Right forelimb (tissue), 1 donor: ENCODE results near the gene SLC12A9.
A peak's percentile ranks its signal among the peaks of the same experiment; 100 is the strongest.
"Not testable (repeated sequence)": the region's sequence is repeated elsewhere in the genome, so short reads cannot be mapped to it uniquely, and the experiment has no call there.

Experiments used
- DNase-seq: peaks from one replicate; pipeline ENCODE4 v3.0.0-alpha.2; 2018

SLC12A9 gene

GRCh38 chr7:100899432-100899831, 46.9 kb downstream of the SLC12A9 start:
- peak; percentile 2 for DNase-seq

- DNase-seq = no peak
Measured at GRCh38 chr7:100900978-100901377, 48.5 kb downstream of the SLC12A9 start.

DNA sequence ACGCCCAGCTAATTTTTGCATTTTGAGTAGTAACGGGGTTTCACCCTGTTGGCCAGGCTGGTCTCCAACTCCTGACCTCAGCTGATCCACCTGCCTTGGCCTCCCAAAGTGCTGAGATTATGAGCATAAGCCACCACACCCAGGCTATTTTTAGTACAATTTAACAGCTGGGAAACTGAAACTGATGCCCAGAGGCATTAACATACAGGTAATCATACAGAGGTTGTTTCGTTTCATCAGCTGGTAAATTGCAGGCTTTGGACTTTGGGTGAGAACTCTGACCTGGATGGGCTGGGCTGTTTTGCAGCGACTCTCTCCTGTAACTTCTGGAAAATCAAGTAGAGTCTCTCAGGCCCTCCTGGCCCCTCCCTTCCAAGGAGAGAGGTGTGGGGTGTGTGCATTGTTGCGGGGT, 49.4 kb downstream of the SLC12A9 start:
- no peak for DNase-seq

GRCh38 chr7:100902638-100903037, 50.1 kb downstream of the SLC12A9 start:
- no peak for DNase-seq

- no peak for DNase-seq
Measured at GRCh38 chr7:100908512-100908911, 56.0 kb downstream of the SLC12A9 start.

- not testable (repeated sequence) for DNase-seq
Measured at GRCh38 chr7:100910443-100910842, 57.9 kb downstream of the SLC12A9 start.

DNA sequence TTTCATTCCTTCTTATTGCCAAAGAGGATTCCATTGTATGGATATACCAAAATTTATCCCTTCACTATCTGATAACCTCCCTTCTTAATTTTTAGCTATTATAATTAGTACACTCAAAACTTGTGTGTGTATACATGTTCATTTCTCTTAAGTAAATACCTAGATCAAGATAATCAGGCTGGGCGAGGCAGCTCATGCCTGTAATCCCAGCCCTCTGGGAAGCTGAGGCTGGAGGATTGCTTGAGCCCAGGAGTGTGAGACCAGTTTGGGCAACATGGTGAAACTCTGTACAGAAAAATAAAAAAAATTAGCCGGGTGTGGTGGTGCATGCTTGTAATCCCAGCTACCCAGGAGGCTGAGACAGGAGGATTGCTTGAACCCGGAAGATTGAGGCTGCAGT, 59.0 kb downstream of the SLC12A9 start:
- DNase-seq = no peak

- DNase-seq = no peak
Measured at GRCh38 chr7:100914208-100914878, 61.8 kb downstream of the SLC12A9 start.

DNA sequence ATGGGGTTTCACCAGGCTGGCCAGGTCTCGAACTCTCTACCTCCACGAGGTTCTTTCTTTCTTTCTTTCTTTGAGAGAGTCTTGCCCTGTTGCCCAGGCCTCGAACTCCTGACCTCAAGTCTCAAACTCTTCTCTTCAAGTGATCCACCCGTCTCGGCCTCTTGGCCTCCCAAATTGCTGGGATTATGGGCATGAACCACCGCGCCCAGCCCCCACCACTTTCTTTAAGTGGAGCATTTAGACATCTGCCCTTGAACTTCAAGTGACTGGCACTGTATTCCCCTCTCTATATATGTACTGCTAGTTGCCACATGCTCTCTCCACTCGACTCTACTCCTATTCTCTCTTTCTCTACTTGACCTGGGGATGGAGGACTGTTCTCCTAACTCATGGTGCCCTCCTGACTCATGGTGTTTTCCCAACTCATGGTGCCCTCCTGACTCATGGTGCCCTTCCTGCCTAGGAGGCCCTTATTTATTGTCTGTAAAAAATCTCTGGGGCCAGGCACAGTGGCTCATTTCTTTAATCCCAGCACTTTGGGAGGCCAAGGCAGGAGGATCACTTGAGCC, 62.5 kb downstream of the SLC12A9 start:
- no peak for DNase-seq
